ENCODE data around the gene ATAD3B.
"Not testable (repeated sequence)": the region's sequence is repeated elsewhere in the genome, so short reads cannot be mapped to it uniquely, and the experiment has no call there.

ATAD3B gene

DNA sequence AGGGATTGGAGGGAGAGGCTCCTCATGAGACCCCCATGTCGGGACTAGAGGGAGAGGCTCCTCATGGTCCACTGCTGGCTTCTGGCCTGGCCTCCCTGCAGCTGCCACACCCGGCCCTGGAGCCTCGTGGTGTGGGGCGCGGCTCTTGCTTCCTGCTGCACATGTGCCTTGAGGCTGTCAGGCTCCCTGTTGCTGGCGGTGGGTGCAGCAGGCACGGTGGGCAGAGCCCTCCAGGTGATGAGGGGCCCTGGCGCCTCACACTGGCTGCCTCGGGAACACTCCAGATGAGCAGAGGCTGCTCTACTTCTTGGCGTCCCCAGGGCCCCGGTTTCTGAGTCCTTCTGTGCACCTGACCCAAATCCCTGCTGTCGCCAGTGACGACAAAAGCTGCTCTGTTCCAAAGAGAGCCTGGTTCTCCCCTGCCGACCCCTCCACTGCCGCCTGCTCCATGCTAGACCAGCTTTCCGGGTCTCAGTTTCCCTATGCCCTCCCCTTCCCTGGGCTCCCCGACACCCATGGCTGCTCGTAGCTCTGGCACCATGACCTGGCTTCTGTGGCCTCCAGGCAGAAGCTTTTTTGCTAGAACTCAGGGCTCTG lies 9.7 kb upstream of the ATAD3B start:
- Histone ChIP-seq H4K12ac (ENCODE audit: low read depth, low read length) (no peak overlapping the region), H3K27ac (ENCODE audit: low read depth, low read length) (no peak overlapping the region), H3K36me3 (ENCODE audit: control insufficient read depth in 1 of 2, insufficient read depth in 2 of 2, low read length in 2 of 2) (no peaks in the 10 kb centered on the region), H3K4me3 (ENCODE audit: low read depth, low read length) (no peak overlapping the region), H2AK5ac (ENCODE audit: low read length) (no peak overlapping the region), H3K4me1 (ENCODE audit: control insufficient read depth in 1 of 2, insufficient read depth in 2 of 2, low read length in 2 of 2) (peaks cover 0 to 6% of the 10 kb centered on the region in 2 experiments), H2AFZ (ENCODE audit: insufficient read depth, low read length, poor library complexity) (no peak overlapping the region), H3K9ac (ENCODE audit: low read length) (no peak overlapping the region), H3K14ac (ENCODE audit: low read length) (no peak overlapping the region), H3K79me1 (ENCODE audit: low read length) (no peaks in the 10 kb centered on the region), H3K4ac (ENCODE audit: low read depth, low read length) (no peak overlapping the region), H2BK120ac (ENCODE audit: insufficient read depth, low read length, poor library complexity) (no peak overlapping the region), H3K27me3 (ENCODE audit: insufficient read depth, low read length) (no peaks in the 10 kb centered on the region), H3K9me3 (ENCODE audit: insufficient read depth, low read depth, low read length) (no peaks in the 10 kb centered on the region), H4K8ac (ENCODE audit: low read depth, low read length) (no peak overlapping the region), H3K23ac (ENCODE audit: low read length) (no peak overlapping the region), H3K4me2 (ENCODE audit: low read length) (no peak overlapping the region), H4K91ac (ENCODE audit: low read depth, low read length) (no peak overlapping the region), H3K18ac (ENCODE audit: low read length) (no peak overlapping the region), H2BK12ac (ENCODE audit: low read length) (no peak overlapping the region), H3K79me2 (ENCODE audit: control insufficient read depth, insufficient read depth, low read length, poor library complexity) (no peaks in the 10 kb centered on the region), H2BK5ac (ENCODE audit: low read depth, low read length, poor library complexity) (no peak overlapping the region)
- no CpG with 5 or more reads among the region's 18 CpGs for WGBS (ENCODE audit: extremely low coverage, insufficient coverage, insufficient read length)
- no peak for DNase-seq

GRCh38 chr1:1462318-1462966 lies 9.1 kb upstream of the ATAD3B start:
- Histone ChIP-seq H3K27ac (ENCODE audit: low read depth, low read length) (no peak overlapping the region), H3K4me3 (ENCODE audit: low read depth, low read length) (no peak overlapping the region), H2AFZ (ENCODE audit: insufficient read depth, low read length, poor library complexity) (no peak overlapping the region), H2BK5ac (ENCODE audit: low read depth, low read length, poor library complexity) (no peak overlapping the region), H3K14ac (ENCODE audit: low read length) (no peak overlapping the region), H3K18ac (ENCODE audit: low read length) (no peak overlapping the region), H3K79me1 (ENCODE audit: low read length) (no peaks in the 10 kb centered on the region), H3K4me2 (ENCODE audit: low read length) (no peak overlapping the region), H2BK120ac (ENCODE audit: insufficient read depth, low read length, poor library complexity) (no peak overlapping the region), H2BK12ac (ENCODE audit: low read length) (no peak overlapping the region), H3K9me3 (ENCODE audit: insufficient read depth, low read depth, low read length) (no peaks in the 10 kb centered on the region), H3K4ac (ENCODE audit: low read depth, low read length) (no peak overlapping the region), H3K4me1 (ENCODE audit: control insufficient read depth in 1 of 2, insufficient read depth in 2 of 2, low read length in 2 of 2) (peaks cover 0 to 6% of the 10 kb centered on the region in 2 experiments), H3K9ac (ENCODE audit: low read length) (no peak overlapping the region), H4K12ac (ENCODE audit: low read depth, low read length) (no peak overlapping the region), H3K79me2 (ENCODE audit: control insufficient read depth, insufficient read depth, low read length, poor library complexity) (no peaks in the 10 kb centered on the region), H3K36me3 (ENCODE audit: control insufficient read depth in 1 of 2, insufficient read depth in 2 of 2, low read length in 2 of 2) (no peaks in the 10 kb centered on the region), H4K91ac (ENCODE audit: low read depth, low read length) (no peak overlapping the region), H3K23ac (ENCODE audit: low read length) (no peak overlapping the region), H4K8ac (ENCODE audit: low read depth, low read length) (no peak overlapping the region), H2AK5ac (ENCODE audit: low read length) (no peak overlapping the region), H3K27me3 (ENCODE audit: insufficient read depth, low read length) (no peaks in the 10 kb centered on the region)
- no CpG with 5 or more reads among the region's 26 CpGs for WGBS (ENCODE audit: extremely low coverage, insufficient coverage, insufficient read length)
- peak in 1 of 2 donors; percentile 9 for DNase-seq

DNA sequence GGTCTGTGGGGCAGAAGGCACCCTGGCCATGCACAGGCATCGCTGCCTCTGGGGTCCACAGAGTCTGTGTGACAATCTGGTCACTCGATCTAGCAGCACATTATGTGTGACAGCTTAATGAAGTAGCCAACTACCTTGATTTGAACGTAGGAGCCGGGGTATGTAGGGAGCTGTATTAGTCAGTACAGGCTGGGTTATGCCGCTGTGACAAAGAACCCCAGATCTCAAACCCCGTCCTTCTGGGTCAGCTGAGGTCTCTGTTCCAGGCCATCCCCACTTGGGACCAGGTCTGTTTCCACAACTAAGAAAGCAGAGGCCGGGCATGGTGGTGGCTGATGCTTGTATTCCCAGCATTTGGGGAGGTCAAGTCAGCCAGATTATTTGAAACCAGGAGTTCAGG lies 8.3 kb upstream of the ATAD3B start:
- H3K4me3 ChIP-seq (ENCODE audit: low read depth, low read length), result no peak overlapping the region
- no peak overlapping the region for H4K8ac ChIP-seq (ENCODE audit: low read depth, low read length)
- H3K14ac ChIP-seq (ENCODE audit: low read length), result no peak overlapping the region
- no peaks in the 10 kb centered on the region for H3K79me2 ChIP-seq (ENCODE audit: control insufficient read depth, insufficient read depth, low read length, poor library complexity)
- no peak overlapping the region for H2AK5ac ChIP-seq (ENCODE audit: low read length)
- H3K36me3 ChIP-seq (ENCODE audit: control insufficient read depth in 1 of 2, insufficient read depth in 2 of 2, low read length in 2 of 2), result no peaks in the 10 kb centered on the region
- H4K91ac ChIP-seq (ENCODE audit: low read depth, low read length), result no peak overlapping the region
- no CpG with 5 or more reads among the region's 7 CpGs for WGBS (ENCODE audit: extremely low coverage, insufficient coverage, insufficient read length)
- no peak overlapping the region for H2AFZ ChIP-seq (ENCODE audit: insufficient read depth, low read length, poor library complexity)
- H3K9me3 ChIP-seq (ENCODE audit: insufficient read depth, low read depth, low read length), result no peaks in the 10 kb centered on the region
- H3K18ac ChIP-seq (ENCODE audit: low read length), result no peak overlapping the region
- H2BK120ac ChIP-seq (ENCODE audit: insufficient read depth, low read length, poor library complexity), result no peak overlapping the region
- no peak overlapping the region for H2BK5ac ChIP-seq (ENCODE audit: low read depth, low read length, poor library complexity)
- no peak overlapping the region for H3K9ac ChIP-seq (ENCODE audit: low read length)
- no peak overlapping the region for H3K4ac ChIP-seq (ENCODE audit: low read depth, low read length)
- no peak overlapping the region for H3K23ac ChIP-seq (ENCODE audit: low read length)
- H2BK12ac ChIP-seq (ENCODE audit: low read length), result no peak overlapping the region
- H3K27me3 ChIP-seq (ENCODE audit: insufficient read depth, low read length), result no peaks in the 10 kb centered on the region
- no peak overlapping the region for H3K27ac ChIP-seq (ENCODE audit: low read depth, low read length)
- no peaks in the 10 kb centered on the region for H3K79me1 ChIP-seq (ENCODE audit: low read length)
- DNase-seq, result no peak
- H3K4me1 ChIP-seq (ENCODE audit: control insufficient read depth in 1 of 2, insufficient read depth in 2 of 2, low read length in 2 of 2), result peaks cover 0 to 6% of the 10 kb centered on the region in 2 experiments
- no peak overlapping the region for H4K12ac ChIP-seq (ENCODE audit: low read depth, low read length)
- H3K4me2 ChIP-seq (ENCODE audit: low read length), result no peak overlapping the region

GRCh38 chr1:1468196-1468985 lies 3.2 kb upstream of the ATAD3B start:
- not testable (repeated sequence) for H3K9me3 ChIP-seq (ENCODE audit: insufficient read depth, low read depth, low read length); H4K8ac ChIP-seq (ENCODE audit: low read depth, low read length); H3K4ac ChIP-seq (ENCODE audit: low read depth, low read length); H4K12ac ChIP-seq (ENCODE audit: low read depth, low read length); H2BK5ac ChIP-seq (ENCODE audit: low read depth, low read length, poor library complexity); H3K36me3 ChIP-seq (ENCODE audit: control insufficient read depth in 1 of 2, insufficient read depth in 2 of 2, low read length in 2 of 2); H3K18ac ChIP-seq (ENCODE audit: low read length); H3K4me3 ChIP-seq (ENCODE audit: low read depth, low read length); H3K23ac ChIP-seq (ENCODE audit: low read length); DNase-seq; H4K91ac ChIP-seq (ENCODE audit: low read depth, low read length); H2BK12ac ChIP-seq (ENCODE audit: low read length); H3K79me2 ChIP-seq (ENCODE audit: control insufficient read depth, insufficient read depth, low read length, poor library complexity); H2AFZ ChIP-seq (ENCODE audit: insufficient read depth, low read length, poor library complexity); H3K27me3 ChIP-seq (ENCODE audit: insufficient read depth, low read length); H3K4me2 ChIP-seq (ENCODE audit: low read length); H3K27ac ChIP-seq (ENCODE audit: low read depth, low read length); H3K14ac ChIP-seq (ENCODE audit: low read length); H2BK120ac ChIP-seq (ENCODE audit: insufficient read depth, low read length, poor library complexity); H3K79me1 ChIP-seq (ENCODE audit: low read length); H2AK5ac ChIP-seq (ENCODE audit: low read length); H3K9ac ChIP-seq (ENCODE audit: low read length)
- no CpG with 5 or more reads among the region's 44 CpGs for WGBS (ENCODE audit: extremely low coverage, insufficient coverage, insufficient read length)
- H3K4me1 ChIP-seq (ENCODE audit: control insufficient read depth in 1 of 2, insufficient read depth in 2 of 2, low read length in 2 of 2), result peaks cover 2 to 10% of the 10 kb centered on the region in 2 experiments

Measured in trophoblast cell (in vitro differentiated cells and primary cell).